GM12873 (cell line): ENCODE results near the gene RHOT1.

ENCODE experiments used
- CTCF ChIP-seq: IDR thresholded peaks from 2 replicates; pipeline ENCODE4 v1.5.1; 2012; ENCODE audit warnings: low read depth, mild to moderate bottlenecking, moderate library complexity, low read length, control low read depth; ENCODE audit not compliant: insufficient read depth; ENCODE audit errors: missing control alignments

The RHOT1 gene

DNA sequence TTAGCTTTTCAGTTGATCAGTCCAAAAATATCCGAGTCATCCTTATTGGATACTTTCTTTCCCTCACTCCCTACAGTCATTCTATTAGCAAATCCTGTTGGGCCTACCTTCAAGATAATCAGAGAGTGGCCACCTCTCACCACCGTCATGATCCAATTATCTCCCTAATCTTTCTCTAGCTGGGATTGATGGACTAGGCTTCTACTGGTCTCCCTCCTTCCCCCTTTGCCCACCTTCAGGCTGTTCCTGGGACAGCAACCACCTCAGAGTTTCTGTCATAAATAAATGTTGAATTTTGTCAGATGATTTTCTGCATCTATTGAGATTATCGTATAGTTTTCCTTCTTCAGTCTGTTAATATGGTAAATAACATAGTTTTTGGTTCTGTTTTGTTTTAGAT is 107.2 kb downstream of the RHOT1 start:
- no peak for TF ChIP-seq CTCF

- TF ChIP-seq CTCF, result peak; percentile 100
Observed at GRCh38 chr17:32253117-32253611, 110.9 kb downstream of the RHOT1 start.

DNA sequence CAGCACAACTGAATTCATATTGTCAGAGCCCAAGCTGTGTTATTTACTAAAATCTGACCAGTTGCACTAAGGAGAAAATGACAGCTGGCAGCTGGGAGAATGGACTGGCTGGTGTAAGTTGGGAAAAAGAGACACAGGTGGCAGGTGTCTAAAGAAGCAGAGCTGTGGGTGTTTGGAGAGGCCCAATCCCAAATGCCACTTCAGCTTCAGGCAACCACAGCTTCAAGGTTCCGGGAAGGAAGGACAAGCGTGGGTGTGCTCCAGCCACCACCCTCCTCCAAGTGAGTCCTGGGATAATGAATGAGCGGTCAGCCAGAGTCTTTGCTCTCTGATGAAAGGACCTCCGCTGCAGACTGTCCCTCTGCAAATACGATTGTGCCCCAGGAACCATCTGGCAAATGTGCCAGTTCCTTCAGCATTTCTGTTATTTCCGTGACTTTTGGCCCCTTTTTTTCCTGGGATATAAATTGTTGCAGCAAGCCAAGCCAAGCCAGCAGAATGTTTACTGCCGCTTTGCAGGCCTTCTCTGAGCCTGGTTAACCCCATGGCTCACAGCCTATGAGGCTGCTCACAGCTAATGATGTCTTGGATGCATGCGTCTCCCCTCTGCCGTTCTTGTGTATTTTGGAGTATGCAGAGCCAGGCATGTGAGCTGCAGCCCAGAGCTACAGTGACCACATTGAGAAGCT is 113.9 kb downstream of the RHOT1 start:
- no peak for TF ChIP-seq CTCF

DNA sequence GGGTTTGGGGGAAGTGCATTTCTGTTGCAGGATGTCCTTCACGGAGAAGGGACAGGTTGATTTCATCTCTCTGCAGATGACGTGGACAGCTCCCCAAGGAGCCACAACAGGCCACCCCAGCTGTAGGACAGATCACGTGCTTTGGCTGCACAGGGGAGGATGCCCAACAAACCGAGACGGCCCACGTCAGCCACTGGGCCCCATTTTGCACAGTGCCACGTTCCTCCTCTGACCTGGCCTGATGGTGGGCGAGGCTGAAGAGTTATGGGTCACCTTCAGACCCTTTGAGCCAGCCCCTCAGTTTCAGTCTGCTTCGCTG is 114.4 kb downstream of the RHOT1 start:
- no peak for TF ChIP-seq CTCF

GRCh38 chr17:32258383-32259140 is 116.3 kb downstream of the RHOT1 start:
- TF ChIP-seq CTCF, result no peak

DNA sequence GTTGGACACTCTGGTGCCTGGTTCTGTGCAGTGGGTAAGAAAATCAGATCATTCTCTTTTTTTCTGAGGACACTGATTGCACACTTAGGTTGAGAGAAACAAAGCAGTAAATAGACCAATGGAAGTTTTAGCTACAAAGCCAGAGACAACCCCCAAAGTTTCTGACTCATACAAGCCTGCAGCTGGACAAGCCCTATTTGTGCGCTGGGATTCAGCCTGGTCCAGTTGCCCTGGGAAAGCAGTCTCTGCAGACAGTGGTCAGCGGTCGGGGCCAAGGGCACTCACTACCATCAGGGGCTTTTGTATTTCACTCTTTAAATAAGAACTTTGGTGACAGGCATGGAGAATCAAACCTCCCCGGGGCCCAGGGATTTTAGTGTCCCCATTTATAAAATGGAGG is 117.3 kb downstream of the RHOT1 start:
- TF ChIP-seq CTCF, result no peak

- TF ChIP-seq CTCF, result no peak
Observed at GRCh38 chr17:32261417-32261736, 119.1 kb downstream of the RHOT1 start.
